GM21367 (cell line): ENCODE results near the gene ADH1C.

ENCODE experiments used
- ATAC-seq: cut with Tn5 transposase; IDR thresholded peaks from one replicate; pipeline ENCODE4 v1.9.1; 2021; ENCODE audit not compliant: unreplicated experiment

Gene ADH1C

DNA sequence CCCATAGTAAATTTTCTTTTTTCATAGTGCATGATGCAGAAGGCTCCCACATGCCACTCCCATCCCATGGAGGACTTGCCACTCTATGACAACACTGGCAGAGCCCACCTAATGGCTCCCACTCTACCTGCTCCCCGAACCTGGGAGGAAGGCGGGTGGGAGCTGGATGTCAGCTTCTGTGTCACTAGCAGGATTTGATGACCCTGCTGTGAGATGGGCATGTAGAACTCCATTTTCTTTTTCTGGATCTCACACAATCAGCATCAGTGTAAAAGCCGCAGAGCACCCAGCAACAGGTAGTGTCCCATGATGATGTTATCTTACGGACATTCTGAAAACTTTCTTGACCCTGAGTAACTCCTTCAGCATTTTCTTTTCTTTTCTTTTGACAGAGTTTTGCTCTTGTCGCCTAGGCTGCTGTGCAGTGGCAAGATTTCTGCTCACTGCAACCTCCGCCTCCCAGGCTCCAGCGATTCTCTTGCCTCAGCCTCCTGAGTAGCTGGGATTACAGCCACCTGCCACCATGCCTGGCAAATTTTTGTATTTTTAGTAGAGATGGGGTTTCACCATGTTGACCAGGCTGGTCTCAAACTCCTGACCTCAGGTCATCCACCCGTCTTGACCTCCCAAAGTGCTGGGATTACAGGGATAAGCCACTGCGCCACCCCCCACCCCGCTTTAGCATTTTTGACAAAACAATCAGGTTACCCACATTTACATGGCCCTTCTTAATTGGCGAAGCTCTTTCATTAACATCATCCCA is 46.7 kb downstream of the ADH1C start:
- ATAC-seq: no peak

DNA sequence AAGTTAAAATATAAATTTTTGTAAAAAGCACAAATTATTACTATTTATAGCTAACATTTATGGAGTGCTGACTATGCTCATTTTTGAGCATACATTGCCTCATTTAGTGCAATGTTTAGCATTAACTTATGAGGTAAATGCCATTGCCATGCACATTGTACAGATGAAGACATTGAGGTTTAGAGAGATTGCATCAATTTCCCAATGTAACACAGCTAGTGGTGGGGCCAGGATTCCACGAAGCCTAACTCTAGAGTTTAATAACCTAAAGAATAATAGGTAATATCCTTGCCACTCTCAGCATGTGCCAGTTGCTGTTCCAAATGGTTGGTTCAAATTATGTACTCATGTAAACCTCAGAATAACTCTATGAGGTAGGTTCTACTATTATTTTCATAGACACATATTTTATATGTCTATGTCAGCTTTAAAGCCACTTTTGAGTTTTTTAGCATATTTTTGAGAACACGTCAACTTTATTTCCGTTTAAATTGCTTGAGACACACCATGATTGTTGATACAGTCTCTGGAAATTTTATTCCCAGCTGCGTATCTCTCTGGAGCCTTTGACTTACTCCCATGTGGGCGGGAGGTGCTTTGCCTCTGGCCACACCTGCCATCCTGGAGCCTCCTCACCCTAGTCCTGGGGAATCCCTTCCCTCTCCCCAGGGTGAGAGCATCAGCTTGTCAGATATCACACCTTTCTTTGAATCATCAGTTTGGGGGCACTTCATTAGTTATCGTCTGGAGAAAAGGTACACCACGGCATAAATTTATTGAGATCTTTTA is 51.0 kb downstream of the ADH1C start:
- ATAC-seq: no peak

DNA sequence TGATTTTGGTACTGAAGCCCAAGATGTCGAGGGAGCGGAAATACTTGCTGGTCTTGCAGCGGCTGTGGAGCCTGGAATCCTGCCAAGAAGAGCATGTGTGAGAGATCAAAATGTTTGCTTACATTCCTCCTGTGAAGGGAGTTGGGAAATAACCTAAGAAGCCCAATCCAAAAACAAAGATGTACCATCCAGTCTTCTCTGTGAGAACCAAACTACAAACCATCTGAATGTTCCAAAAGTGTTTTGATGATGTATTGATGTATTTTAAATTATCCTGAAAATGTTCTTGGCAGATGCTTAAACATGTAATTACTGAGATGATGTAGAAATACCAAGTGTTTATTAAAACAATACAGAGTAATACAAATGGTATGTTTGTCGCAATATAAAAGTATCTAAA is 51.6 kb downstream of the ADH1C start:
- no peak for ATAC-seq

DNA sequence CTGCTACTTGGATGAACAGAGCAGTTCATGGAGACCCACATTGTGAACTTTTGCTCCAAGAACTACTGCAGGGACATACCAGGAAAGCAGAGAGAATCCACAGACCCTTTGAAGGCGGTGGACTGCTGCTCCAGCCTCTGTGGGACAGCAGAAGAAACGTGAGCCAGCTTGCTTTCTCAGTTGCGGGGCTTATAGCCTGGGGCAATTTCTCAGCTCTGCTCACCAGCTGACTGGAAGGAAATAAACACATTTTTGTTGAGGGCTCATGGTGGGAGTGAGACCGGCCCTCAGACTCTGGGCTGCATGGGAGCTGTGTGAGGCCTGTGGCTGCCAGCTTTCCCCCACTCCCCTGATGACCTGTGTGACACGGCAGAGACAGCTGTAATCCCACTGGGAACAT is 59.2 kb downstream of the ADH1C start:
- no peak for ATAC-seq

DNA sequence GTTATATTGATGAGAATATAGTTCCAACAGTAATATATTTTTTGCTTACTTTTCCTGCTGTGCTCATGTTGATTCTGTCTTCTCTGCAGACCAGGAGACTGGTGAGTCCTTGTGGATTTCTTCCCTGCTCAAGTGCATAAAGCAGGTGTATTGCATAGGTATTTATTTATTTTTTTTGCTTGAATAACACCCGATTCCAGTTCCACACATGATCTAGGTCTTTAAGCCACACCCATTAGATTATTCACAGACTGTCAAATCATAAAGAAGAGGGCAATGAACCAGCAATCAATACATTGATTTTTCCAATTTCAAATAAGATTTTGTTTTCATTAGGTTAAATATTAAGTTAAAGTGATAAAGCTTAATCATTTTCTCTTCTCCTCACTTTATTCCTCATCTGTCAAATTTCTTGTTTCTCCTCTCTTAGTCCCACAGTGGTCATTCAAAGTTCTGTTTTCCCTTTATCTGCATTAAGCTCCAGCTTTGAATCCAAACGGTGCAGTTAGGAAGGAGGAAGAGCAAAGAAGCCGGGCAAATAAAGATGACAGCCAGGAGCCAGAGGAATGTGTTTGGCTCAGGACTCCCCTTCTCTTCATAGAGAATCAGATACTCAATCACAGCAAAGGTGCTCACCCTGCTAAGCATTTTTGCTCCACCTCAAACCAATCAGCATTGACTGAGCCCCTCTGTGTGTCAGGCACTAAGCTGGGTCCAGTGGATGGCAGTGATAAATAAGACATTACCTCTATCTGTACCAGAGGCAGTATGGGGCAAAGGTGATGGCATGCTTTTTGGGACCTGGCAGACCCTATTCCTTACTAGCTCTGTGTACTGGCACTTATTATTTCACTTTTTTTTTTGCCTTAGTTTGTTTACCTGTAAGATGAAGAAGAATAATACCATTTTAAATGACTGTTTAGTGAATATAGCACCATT is 61.4 kb downstream of the ADH1C start, which contains the start of gene ADH1A:
Gene ADH1A (minus strand): TSS at position 138 of the 939 bp plus-strand sequence. CDS start 71 bp downstream, at position 67.
- ATAC-seq: no peak
